Activated CD8-positive, alpha-beta T cell treated with anti-CD3 and anti-CD28 coated beads for 36 hours (primary cell): ENCODE results near the gene PPCDC. TPM values are rescaled to one million over a fixed set of nuclear protein-coding genes. Genes with fewer than 3 reads are reported as not detected.

Experiments
- ATAC-seq: fragments of 200-7000 bp; cut with Tn5 transposase; one replicate; pipeline ENCODE4 v1.10.0; 2021; ENCODE audit warnings: mild to moderate bottlenecking, moderate library complexity
- CTCF ChIA-PET: fragments of 350-600 bp; sonication (Branson Sonifier 250); formaldehyde crosslinking; loops from one replicate; lab custom pipeline; 2021; ENCODE audit warnings: antibody characterized with exemption; lab: Charles Lee
- POLR2A ChIA-PET: fragments of 350-600 bp; sonication (Branson Sonifier 250); formaldehyde crosslinking; loops from one replicate; lab custom pipeline; 2021; ENCODE audit warnings: antibody characterized with exemption; lab: Charles Lee
- DNase-seq: peaks from one replicate; pipeline ENCODE4 v3.0.0-alpha.2; 2020
- H3K27ac Mint-ChIP-seq: one replicate; pipeline ENCODE4 v1.8.0; 2021; ENCODE audit warnings: mild to moderate bottlenecking, mixed read lengths
- H3K27me3 Mint-ChIP-seq: one replicate; pipeline ENCODE4 v1.8.0; 2021; ENCODE audit warnings: mixed read lengths
- H3K36me3 Mint-ChIP-seq: one replicate; pipeline ENCODE4 v1.8.0; 2021; ENCODE audit warnings: low read depth, mixed read lengths
- H3K4me1 Mint-ChIP-seq: one replicate; pipeline ENCODE4 v1.8.0; 2021; ENCODE audit warnings: low read depth, mixed read lengths
- H3K4me3 Mint-ChIP-seq: one replicate; pipeline ENCODE4 v1.8.0; 2021; ENCODE audit warnings: mild to moderate bottlenecking, moderate library complexity, mixed read lengths
- H3K9me3 Mint-ChIP-seq: one replicate; pipeline ENCODE4 v1.8.0; 2021; ENCODE audit warnings: mixed read lengths
- CTCF ChIP-seq: fragments of 200-600 bp; IDR thresholded peaks from one replicate; pipeline ENCODE4 v1.8.0; 2022; ENCODE audit warnings: antibody characterized with exemption, mild to moderate bottlenecking
- intact Hi-C: fragments of 100-400 bp; cut with micrococcal nuclease; formaldehyde crosslinking; loops from one replicate; pipeline ENCODE4 v1.10.0; 2022
- total RNA-seq, 2 experiments: library from RNA; stranded (reverse); gene quantifications; one replicate each; pipeline ENCODE4 v1.2.3, GENCODE V29; 2021

PPCDC gene
- total RNA-seq, 2 experiments from 2014 or later: 25.7 to 26.6 TPM

GRCh38 chr15:75067123-75067830, 43.9 kb downstream of the PPCDC start:
- ChIA-PET CTCF (interaction anchor here (0.9 to 2.2 kb wide), 5 partner anchors 22 to 137 kb away, joined by 3 to 11 read pairs (median 4); no protein-coding TSS in a partner anchor), POLR2A (interaction anchor here (0.8 to 1.5 kb wide), 3 partner anchors 24 to 110 kb away, joined by 3 to 6 read pairs (median 5); no protein-coding TSS in a partner anchor)
- Mint-ChIP-seq H3K4me3 (no peak overlapping the region), H3K27ac (peak overlapping the region; percentile 66), H3K4me1 (peaks cover 31% of the 10 kb centered on the region), H3K27me3 (peaks cover 13% of the 10 kb centered on the region), H3K9me3 (peaks cover 9% of the 10 kb centered on the region), H3K36me3 (peaks cover 7% of the 10 kb centered on the region)
- DNase-seq: peak; percentile 82
- no peak for TF ChIP-seq CTCF
- peak; percentile 78 for ATAC-seq
- intact Hi-C loops: no loop called here

GRCh38 chr15:75068748-75069147, 45.4 kb downstream of the PPCDC start:
- no peak for TF ChIP-seq CTCF
- Mint-ChIP-seq H3K36me3 (peaks cover 7% of the 10 kb centered on the region), H3K27me3 (peaks cover 13% of the 10 kb centered on the region), H3K4me1 (peaks cover 31% of the 10 kb centered on the region), H3K4me3 (no peak overlapping the region), H3K27ac (no peak overlapping the region), H3K9me3 (peaks cover 9% of the 10 kb centered on the region)
- intact Hi-C loops: no loop called here
- CTCF ChIA-PET: no interaction called here
- POLR2A ChIA-PET: interaction anchor here (0.7 to 0.9 kb wide), 2 partner anchors 23 to 80 kb away, joined by 3 read pairs; no protein-coding TSS in a partner anchor
- DNase-seq: no peak
- ATAC-seq: no peak

- intact Hi-C loops: no loop called here
- no peak overlapping the region for H3K27ac Mint-ChIP-seq
- ChIA-PET POLR2A (interaction anchor here (0.9 kb wide), 1 partner anchor 22 kb away, joined by 3 read pairs; no protein-coding TSS in a partner anchor), CTCF (no interaction called here)
- no peak overlapping the region for H3K4me3 Mint-ChIP-seq
- DNase-seq: no peak
- peaks cover 31% of the 10 kb centered on the region for H3K4me1 Mint-ChIP-seq
- H3K27me3 Mint-ChIP-seq: peaks cover 13% of the 10 kb centered on the region
- ATAC-seq: peak; percentile 18
- peaks cover 9% of the 10 kb centered on the region for H3K9me3 Mint-ChIP-seq
- H3K36me3 Mint-ChIP-seq: peaks cover 7% of the 10 kb centered on the region
- TF ChIP-seq CTCF: no peak
Observed at GRCh38 chr15:75069301-75069925, 46.0 kb downstream of the PPCDC start.

- Mint-ChIP-seq H3K27ac (no peak overlapping the region), H3K9me3 (peaks cover 7% of the 10 kb centered on the region), H3K4me1 (peaks cover 25% of the 10 kb centered on the region), H3K4me3 (no peak overlapping the region), H3K27me3 (peaks cover 6% of the 10 kb centered on the region), H3K36me3 (peaks cover 11% of the 10 kb centered on the region)
- ATAC-seq: no peak
- intact Hi-C loops: no loop called here
- CTCF ChIA-PET: interaction anchor here (1.2 kb wide), 1 partner anchor 11 kb away, joined by 3 read pairs; no protein-coding TSS in a partner anchor
- TF ChIP-seq CTCF: no peak
- POLR2A ChIA-PET: interaction anchor here (0.9 kb wide), 1 partner anchor 21 kb away, joined by 3 read pairs; no protein-coding TSS in a partner anchor
- no peak for DNase-seq
Observed at GRCh38 chr15:75070674-75071073, 47.3 kb downstream of the PPCDC start.
